ENCODE results near the gene MSH6.
"Not testable (repeated sequence)": the region's sequence is repeated elsewhere in the genome, so short reads cannot be mapped to it uniquely, and the experiment has no call there.

The MSH6 gene

DNA sequence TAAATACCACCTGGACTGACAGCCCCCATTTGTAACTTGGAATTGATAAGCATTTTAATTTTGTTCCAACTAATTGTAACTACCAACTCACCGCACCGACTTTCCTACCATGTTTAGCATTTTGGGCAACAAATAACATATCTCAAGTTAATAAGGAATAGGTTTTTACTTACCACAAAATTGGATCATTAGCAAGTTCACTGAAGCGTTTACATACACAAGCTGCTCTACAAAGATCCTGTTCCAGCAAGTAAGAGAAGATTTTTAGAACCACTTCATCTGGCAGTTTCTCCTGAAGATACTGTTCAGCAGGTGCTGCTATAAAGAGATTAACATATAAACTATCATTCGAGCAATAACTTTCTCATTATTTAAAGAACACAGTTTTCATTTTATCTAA lies 55.7 kb downstream of the MSH6 start:
- TF ChIP-seq, protein P1, sequence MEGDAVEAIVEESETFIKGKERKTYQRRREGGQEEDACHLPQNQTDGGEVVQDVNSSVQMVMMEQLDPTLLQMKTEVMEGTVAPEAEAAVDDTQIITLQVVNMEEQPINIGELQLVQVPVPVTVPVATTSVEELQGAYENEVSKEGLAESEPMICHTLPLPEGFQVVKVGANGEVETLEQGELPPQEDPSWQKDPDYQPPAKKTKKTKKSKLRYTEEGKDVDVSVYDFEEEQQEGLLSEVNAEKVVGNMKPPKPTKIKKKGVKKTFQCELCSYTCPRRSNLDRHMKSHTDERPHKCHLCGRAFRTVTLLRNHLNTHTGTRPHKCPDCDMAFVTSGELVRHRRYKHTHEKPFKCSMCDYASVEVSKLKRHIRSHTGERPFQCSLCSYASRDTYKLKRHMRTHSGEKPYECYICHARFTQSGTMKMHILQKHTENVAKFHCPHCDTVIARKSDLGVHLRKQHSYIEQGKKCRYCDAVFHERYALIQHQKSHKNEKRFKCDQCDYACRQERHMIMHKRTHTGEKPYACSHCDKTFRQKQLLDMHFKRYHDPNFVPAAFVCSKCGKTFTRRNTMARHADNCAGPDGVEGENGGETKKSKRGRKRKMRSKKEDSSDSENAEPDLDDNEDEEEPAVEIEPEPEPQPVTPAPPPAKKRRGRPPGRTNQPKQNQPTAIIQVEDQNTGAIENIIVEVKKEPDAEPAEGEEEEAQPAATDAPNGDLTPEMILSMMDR (IDR thresholded peaks at IDR 0.05; ENCODE audit: insufficient read depth, low read depth, low read length, missing control alignments): no peak
- no peak overlapping the region for H3K4me3 ChIP-seq (ENCODE audit: low read length)
- no peak for DNase-seq (ENCODE audit: low read depth)

DNA sequence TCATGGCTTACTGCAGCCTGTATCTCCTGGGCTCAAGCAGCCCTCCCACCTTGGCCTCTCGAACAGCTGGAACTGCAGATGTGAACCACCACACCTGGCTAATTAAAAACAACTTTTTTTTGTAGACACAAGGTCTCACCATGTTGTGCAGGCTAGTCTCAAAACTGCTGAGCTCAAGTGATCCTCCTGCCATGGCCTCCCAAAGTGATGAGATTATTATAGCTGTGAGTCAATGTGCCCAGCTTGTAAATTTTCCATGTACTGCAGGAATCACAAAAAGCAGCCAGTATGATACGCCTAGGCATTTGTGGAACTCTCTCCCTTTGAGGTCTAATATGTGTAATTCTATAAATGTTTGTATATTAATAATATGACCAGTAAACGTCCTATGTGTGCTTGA lies 59.9 kb downstream of the MSH6 start:
- TF ChIP-seq, protein P1 (IDR thresholded peaks at IDR 0.05; ENCODE audit: insufficient read depth, low read depth, low read length, missing control alignments): no peak
- H3K4me3 ChIP-seq (ENCODE audit: low read length): no peak overlapping the region
- DNase-seq (ENCODE audit: low read depth): no peak

DNA sequence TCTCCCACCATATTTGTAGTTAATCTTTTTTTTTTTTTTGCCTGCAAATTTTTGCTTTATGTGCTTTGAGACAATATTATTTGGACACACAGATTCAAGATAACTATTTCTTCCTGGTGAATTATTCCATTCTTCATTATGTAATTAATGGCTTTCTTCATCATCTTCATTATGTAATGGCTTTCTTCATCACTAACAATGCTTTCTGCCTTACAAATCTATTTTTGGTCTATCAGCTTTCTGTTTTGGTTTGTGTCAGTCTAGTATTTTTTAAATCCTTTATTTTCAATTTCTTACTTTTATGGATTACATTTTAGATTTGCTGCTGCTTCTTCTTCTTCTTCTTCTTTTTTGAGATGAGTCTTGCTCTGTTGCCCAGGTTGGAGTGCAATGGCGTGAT lies 60.5 kb downstream of the MSH6 start:
- H3K4me3 ChIP-seq (ENCODE audit: low read length): no peak overlapping the region
- DNase-seq (ENCODE audit: low read depth): no peak
- TF ChIP-seq, protein P1 (IDR thresholded peaks at IDR 0.05; ENCODE audit: insufficient read depth, low read depth, low read length, missing control alignments): no peak

DNA sequence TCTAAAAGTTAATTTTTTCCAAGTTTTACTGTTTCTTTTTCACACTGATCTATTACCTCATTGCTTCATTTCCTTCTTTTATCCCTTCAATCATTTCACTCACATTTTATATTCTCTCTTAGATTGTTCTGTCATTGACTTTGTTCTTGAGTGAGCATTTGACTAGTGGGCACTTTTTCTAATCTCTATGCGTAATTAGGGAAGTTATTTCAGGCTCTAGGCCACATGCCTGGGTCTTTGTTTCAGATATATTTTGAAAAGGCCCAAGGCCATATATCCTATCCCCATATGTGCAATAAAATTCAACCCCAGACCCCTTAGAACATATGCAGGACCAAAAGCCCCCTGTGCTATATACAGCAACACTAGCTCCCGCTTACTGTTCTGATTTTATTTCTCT lies 61.2 kb downstream of the MSH6 start:
- no peak overlapping the region for H3K4me3 ChIP-seq (ENCODE audit: low read length)
- no peak for DNase-seq (ENCODE audit: low read depth)
- TF ChIP-seq, protein P1 (IDR thresholded peaks at IDR 0.05; ENCODE audit: insufficient read depth, low read depth, low read length, missing control alignments): no peak

DNA sequence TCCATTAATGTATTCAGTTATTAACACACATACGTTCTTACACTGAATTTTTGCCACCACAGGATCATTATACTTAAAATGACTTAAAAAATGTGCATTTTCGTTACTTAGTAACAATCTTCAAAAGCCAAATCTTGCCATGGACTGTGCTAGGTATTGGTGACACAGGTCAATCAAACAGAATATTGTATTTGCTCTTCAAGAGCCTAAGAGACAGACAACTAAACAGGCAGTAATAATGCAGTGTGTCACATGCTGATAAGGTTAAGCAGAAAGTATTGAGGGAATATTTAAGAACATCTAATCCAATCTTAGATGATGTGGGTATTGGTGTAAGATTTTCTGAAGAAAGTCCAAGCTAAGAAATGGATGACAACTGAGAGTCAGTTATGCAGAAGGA lies 66.4 kb downstream of the MSH6 start:
- no peak overlapping the region for H3K4me3 ChIP-seq (ENCODE audit: low read length)
- TF ChIP-seq, protein P1 (IDR thresholded peaks at IDR 0.05; ENCODE audit: insufficient read depth, low read depth, low read length, missing control alignments): no peak
- DNase-seq (ENCODE audit: low read depth): no peak

DNA sequence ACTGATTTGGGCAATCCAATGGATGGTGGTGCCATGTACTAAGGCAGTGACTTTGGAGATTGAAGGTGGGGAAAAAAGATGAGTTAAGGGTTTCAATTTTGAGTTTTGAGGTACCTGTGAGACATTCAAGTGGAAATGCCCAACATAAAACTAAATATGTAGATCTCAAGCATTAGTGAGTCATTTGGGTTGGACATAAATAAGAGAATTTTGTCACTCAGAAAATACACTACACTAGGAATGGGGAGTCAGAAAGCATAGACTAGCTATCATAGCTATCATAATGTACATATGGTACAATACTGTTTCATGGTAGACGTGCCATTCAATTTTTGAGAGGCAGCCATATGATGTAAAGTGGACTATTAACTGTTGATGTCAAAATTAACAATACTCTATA lies 67.3 kb downstream of the MSH6 start:
- TF ChIP-seq, protein P1 (IDR thresholded peaks at IDR 0.05; ENCODE audit: insufficient read depth, low read depth, low read length, missing control alignments): no peak
- H3K4me3 ChIP-seq (ENCODE audit: low read length): no peak overlapping the region
- DNase-seq (ENCODE audit: low read depth): no peak

DNA sequence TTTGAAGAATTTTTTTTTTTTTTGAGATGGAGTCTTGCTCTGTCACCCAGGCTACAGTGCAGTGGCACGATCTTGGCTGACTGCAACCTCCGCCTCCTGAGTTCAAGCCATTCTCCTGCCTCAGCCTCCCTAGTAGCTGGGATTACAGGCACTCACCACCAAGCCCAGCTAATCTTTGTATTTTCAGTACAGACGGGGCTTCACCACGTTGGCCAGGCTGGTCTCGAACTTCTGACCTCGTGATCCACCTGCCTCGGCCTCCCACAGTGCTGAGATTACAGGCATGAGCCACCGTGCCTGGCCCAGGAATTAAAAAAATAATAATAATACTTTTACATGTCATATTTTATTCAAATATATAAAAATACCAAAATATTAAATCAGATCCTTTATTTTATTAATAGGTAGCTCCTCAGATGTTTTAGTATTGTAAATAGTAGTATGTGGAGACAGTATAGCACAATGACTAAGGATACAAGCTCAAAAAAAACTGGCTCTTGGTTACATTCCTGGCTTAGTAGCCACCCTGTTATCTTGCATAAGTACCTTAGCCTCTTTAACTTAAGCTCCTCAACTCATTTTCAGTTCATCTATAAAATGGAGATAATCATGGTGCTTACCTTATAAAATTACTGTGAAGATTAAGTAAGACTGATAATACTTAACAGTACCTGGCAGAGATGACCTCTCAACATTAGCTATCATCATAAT lies 70.3 kb downstream of the MSH6 start:
- not testable (repeated sequence) for H3K4me3 ChIP-seq (ENCODE audit: low read length)
- DNase-seq (ENCODE audit: low read depth): peak; percentile 47

Data from epithelial cell of esophagus (primary cell).